Heart left ventricle (tissue), 13 donors: Measurements from ENCODE around the gene OTOP1.
"Not testable (repeated sequence)": the region's sequence is repeated elsewhere in the genome, so short reads cannot be mapped to it uniquely, and the experiment has no call there.

Source experiments
- POLR2A ChIP-seq, 2 donors: fragments of 450-650 bp; IDR thresholded peaks; one replicate each; pipeline ENCODE4 v1.6.1; 2017; ENCODE audit warnings: antibody characterized with exemption in 2 of 2, mild to moderate bottlenecking in 2 of 2, moderate library complexity in 2 of 2
- TF ChIP-seq, protein P1 (sequence below), 12 donors: fragments of 200-600 bp; sonication (generic) in 4 of 12; IDR thresholded peaks; one replicate each; pipeline versions ENCODE4 v1.5.0 to v1.8.0; 2018 to 2022; ENCODE audit warnings: antibody characterized with exemption in 12 of 12, mild to moderate bottlenecking in 5 of 12
- donor health status: ischemic (EF 13 %, LVEDD 7.1; RV severe dilation, severe dysfunction).
- donor health status: DM: no; HTN: yes; CAD: no.
- donor health status: DM: no; HTN: no; CAD: no.
- donor health status: ischemic (EF 25% LVEDD 6.9; RV normal size, moderate dysfunction).
- donor health status: ischemic (EF 25% LVEDD 5.7; RV mildly dilated, moderate dysfunction).
- donor health status: ischemic (EF 35%, LVEDD 5.7; RV mildly dilated, moderate dysfunction).
- donor health status: nonischemic (EF 11% LVEDD 7.7; RV severe dilation, severe dysfunction).
- donor health status: DM: yes; HTN: yes; CAD: no.
- donor health status: PGD.
- donor health status: ischemic (EF 29% LVEDD 5.4; RV normal size, mild dysfunction).
- donor health status: nonischemic (EF 23%, LVEDD 6.1; RV moderate dilation, normal function).

GRCh38 chr4:4257705-4258104, 31.0 kb upstream of the OTOP1 start:
- TF ChIP-seq, protein P1, sequence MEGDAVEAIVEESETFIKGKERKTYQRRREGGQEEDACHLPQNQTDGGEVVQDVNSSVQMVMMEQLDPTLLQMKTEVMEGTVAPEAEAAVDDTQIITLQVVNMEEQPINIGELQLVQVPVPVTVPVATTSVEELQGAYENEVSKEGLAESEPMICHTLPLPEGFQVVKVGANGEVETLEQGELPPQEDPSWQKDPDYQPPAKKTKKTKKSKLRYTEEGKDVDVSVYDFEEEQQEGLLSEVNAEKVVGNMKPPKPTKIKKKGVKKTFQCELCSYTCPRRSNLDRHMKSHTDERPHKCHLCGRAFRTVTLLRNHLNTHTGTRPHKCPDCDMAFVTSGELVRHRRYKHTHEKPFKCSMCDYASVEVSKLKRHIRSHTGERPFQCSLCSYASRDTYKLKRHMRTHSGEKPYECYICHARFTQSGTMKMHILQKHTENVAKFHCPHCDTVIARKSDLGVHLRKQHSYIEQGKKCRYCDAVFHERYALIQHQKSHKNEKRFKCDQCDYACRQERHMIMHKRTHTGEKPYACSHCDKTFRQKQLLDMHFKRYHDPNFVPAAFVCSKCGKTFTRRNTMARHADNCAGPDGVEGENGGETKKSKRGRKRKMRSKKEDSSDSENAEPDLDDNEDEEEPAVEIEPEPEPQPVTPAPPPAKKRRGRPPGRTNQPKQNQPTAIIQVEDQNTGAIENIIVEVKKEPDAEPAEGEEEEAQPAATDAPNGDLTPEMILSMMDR (IDR thresholded peaks at IDR 0.05): not testable (repeated sequence)
- TF ChIP-seq POLR2A (IDR thresholded peaks at IDR 0.05): not testable (repeated sequence)
